NCI-H510A (cell line): ENCODE data around the gene AIG1.

Source experiments
- DNase-seq: peaks from one replicate; lab custom pipeline; 2025; lab: John Stamatoyannopoulos, UW

Gene AIG1

GRCh38 chr6:143097224-143097795 is 36.6 kb downstream of the AIG1 start:
- DNase-seq: no peak

GRCh38 chr6:143098054-143098671 is 37.5 kb downstream of the AIG1 start:
- no peak for DNase-seq

DNA sequence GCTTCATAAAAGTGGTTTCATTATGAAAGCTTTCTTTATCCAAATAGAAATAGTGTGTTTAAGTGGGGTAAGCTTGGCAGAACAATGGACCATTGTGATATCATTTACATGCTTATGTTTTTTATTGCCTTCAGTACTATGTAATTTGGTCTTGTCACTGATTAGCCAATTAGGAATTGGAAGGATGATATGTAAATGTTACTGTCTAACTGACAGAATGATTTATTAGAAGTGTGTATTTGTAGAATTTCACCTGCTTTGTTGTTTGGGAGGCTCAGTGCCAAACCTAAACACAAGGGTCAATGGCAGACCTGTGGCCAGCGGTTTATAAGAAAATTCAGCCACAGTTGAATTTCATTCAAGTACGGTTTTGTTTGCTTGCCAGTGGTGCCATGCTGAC is 39.0 kb downstream of the AIG1 start:
- no peak for DNase-seq

- no peak for DNase-seq
Measured at GRCh38 chr6:143100429-143100828, 39.7 kb downstream of the AIG1 start.

DNA sequence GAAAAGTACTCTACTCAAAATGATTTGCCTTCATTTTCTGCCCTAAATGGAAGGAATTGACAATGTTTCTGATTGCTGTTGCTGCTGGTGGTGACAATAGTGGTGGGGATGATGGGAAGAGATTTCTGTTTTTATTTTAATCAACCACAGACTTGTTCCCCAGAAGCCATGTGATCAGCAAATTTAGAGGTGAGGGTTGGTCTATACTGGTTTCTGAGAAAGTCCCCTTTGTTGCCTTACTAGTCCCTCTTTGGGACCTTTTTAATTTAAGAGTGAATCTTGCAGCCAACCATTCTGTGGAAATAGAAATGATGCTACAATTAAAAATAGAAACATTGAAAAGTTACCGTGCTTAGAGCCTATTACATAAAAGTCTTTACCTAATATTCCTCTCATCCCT is 43.2 kb downstream of the AIG1 start:
- DNase-seq: no peak

GRCh38 chr6:143107440-143107839 is 46.8 kb downstream of the AIG1 start:
- DNase-seq: no peak

DNA sequence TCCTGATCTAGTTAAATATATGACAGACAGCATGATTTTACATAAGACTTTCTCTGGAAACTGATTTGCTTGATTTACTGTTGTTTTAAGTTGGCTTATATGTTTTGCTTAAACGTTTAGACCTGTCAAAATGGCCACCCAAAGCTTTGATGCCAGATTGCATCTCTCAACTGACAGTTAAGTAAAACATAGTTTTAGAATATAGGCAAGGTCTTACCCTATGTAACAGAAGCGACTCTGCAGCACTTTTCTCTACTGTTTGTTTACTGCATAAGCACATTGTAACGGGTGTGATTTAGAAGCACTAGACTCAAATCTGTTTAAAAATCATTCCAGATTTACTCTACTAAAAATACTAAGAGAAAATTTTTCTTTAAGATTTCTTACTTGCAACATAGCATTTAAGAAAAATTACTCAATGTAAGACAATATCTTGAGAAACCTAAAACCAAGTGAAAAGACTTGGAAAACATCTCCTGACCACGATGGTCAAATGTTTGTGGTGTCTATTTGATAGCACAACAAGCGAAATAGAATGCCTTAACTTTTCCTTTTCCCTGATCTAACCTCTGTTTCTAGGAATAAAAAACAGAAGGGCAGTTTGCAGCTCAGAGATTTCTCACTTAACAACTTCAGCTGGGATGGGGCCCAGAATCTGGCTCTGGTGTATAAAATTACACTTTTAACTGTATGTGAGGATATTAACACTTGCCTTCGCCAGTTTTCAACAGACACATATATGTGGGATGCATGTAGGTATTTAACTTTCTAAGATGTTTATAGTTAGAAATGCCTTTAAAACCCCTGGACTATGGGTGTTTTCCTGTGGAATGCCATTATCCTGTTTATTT is 47.4 kb downstream of the AIG1 start:
- DNase-seq: no peak

- DNase-seq: no peak
Measured at GRCh38 chr6:143109196-143109595, 48.5 kb downstream of the AIG1 start.

GRCh38 chr6:143110572-143110971 is 49.9 kb downstream of the AIG1 start:
- no peak for DNase-seq

DNA sequence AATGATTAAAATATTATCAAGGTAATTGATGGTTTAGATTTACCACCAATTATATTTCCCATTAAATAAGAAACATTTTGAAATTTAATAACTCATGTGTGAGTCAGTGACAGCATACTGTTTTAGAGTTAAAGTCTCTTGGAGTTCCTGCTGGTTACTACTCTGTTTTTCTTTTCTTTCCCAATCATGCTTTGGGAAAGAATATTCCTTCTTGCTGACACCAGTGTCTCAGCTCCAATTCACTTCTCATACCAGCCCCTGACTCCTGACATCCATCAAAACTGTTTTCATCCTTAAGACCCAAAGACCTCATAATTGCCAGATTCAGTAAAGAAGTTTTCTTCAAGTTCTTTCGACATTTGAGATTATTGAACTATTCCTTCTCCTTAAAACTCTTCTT is 50.3 kb downstream of the AIG1 start:
- DNase-seq: no peak

- no peak for DNase-seq
Measured at GRCh38 chr6:143111443-143111842, 50.8 kb downstream of the AIG1 start.

- no peak for DNase-seq
Measured at GRCh38 chr6:143112084-143112768, 51.5 kb downstream of the AIG1 start.

DNA sequence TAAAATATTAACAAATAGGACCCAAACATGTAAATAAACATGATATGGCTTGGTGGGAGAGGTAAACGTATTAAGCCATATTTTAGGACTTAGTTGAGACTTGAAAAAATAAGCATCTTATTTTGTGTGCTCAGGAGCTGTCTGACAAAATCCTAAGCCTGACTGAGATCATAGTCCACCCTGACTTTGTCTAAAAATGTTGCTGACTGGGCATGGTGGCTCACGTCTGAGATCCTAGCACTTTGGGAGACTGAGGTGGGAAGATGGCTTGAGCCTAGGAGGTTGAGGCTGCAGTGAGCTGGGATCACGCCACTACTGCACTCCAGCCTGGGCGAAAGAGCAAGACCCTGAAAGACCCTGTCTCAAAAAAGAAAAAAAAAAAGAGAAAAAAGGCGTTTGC is 52.1 kb downstream of the AIG1 start:
- DNase-seq: no peak

GRCh38 chr6:143115728-143116127 is 55.0 kb downstream of the AIG1 start:
- no peak for DNase-seq

- DNase-seq: no peak
Measured at GRCh38 chr6:143117108-143117507, 56.4 kb downstream of the AIG1 start.

DNA sequence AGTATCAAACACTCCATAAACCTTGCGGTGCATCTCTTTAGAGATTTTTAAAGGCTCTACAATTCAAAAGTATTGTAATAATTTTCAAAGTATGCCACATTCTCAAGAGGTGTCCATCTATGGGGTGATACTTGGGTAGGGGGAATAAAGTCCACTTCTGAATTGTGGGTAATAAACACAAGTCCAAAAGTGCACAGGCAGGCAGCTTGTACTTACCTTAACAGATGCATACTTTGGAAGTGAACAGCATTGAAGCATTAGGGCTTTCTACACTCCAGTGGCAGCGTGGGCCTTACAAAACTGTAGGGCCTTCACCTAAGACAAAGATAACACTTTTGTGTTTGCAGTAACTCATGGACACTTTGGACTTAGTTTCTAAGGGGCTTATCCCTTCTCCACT is 58.6 kb downstream of the AIG1 start:
- no peak for DNase-seq

DNA sequence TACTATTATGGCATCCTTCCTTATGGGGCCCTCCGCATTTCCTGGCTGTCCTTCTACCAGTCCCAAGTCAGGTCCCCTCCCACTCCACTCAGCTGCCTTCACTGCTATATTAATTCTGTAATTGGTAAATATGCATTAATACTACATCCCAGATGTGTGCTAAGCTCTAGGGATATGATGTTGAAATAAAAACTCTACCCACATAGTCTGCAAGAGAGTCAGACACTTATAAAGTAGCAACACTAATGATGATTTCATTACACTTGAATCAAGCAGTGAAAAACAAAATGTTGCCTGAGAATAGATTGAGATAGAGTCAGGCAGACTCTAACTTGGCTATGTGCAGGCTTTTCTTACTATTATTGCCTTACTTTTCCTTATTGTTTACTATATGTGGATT is 62.4 kb downstream of the AIG1 start:
- no peak for DNase-seq

- DNase-seq: no peak
Measured at GRCh38 chr6:143123941-143124340, 63.3 kb downstream of the AIG1 start.

DNA sequence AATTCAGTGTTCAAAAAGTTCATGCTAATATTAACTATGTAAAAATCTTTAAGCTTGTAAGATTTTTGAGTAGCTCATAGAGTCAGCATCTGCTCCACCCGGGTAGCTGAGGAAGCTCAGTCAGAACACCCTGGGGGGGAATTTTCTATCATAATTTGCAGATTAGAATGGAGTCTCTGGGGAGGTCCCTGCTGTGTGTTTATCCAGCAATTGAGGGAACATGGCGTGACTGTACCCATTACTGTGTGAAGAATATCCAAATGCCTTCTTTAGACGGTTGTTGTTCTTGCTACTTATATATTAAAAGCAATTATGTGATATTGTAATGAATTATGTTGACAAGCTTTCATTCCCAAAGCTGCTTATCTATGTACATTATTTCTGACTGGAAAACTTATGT is 64.8 kb downstream of the AIG1 start:
- DNase-seq: no peak

DNA sequence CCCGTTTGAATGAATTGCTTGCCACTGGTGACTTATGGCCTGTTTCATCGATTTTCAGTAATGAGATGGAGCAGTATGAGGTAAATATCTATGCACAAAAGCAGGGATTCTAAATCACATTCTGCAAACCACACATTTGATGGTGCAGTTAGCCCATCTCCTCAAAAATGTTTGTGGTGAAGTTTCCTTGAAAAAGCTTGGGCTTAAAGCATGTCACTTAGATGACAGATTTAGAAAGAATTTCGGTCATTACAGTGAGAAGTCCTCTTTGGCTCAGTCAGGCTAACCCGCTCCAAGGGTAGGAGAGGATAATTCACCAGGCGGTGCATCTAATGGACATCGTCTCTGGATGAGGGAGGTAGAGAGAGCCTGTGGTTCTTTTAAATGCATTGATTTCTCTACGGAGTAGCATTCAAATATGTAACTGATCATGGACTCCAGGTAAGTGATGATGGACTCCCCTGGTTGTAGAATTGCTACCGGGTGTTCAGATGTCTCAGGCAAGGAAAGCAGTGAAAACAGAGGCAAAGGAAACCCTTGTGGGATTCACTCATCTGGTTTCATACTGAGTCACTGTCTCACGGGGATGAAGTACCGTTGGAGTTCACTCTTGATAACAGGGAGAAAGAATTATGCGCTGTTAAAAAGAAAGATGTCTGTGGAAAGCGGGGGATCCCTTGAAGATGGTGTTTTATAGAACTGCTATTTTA is 65.3 kb downstream of the AIG1 start:
- DNase-seq: no peak

GRCh38 chr6:143126574-143126941 is 65.9 kb downstream of the AIG1 start:
- DNase-seq: no peak
